ENCODE results near the gene COMMD7. TPM values are rescaled to one million over a fixed set of nuclear protein-coding genes. Genes with fewer than 3 reads are reported as not detected.
"Not testable (repeated sequence)": the region's sequence is repeated elsewhere in the genome, so short reads cannot be mapped to it uniquely, and the experiment has no call there.

Gene COMMD7
- total RNA-seq, 1 donor from 2014 or later, result 23.2 TPM

DNA sequence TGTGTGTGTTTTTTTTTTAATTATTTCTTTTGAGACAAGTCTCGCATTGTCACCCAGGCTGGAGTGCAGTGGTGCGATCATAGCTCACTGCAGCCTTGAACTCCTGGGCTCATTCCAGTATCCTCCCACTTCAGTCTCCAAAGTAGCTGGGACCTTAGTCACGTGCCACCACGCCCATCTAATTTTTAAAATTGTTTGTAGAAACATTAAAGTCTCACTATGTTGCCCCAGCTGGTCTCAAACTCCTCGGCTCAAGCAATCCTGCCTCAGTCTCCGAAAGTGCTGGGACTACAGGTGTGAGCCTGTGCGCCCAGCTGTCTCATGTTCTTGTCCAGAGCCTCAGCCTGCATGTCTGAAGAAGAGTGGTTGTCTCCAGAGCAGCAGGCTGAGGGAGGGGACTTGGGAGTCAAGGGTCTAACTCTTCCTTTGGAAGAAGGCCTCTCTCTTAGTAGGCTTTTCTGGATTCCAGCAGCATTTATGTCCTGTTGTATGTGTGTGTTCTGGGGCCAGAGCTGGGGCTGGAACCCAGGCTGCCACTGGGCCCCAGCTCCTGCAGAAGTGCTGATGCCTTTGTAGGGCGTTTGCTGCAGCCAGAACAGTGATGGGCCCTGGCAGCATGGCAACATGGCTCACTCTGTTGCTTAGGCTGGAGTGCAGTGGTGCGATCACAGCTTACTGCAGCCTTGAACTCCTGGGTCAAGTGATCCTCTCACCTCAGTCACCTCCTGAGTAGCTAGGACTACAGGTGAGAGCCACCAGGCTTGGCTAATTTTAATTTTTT lies 24.3 kb upstream of the COMMD7 start:
- FAIRE-seq, result no peak
- DNase-seq (ENCODE audit: low spot score in 2 of 2), result no peak

- not testable (repeated sequence) for FAIRE-seq; DNase-seq (ENCODE audit: low spot score in 2 of 2)
Observed at GRCh38 chr20:32765230-32765875, 22.1 kb upstream of the COMMD7 start.

GRCh38 chr20:32764005-32764960 lies 21.0 kb upstream of the COMMD7 start:
- FAIRE-seq, result no peak
- no peak for DNase-seq (ENCODE audit: low spot score in 2 of 2)

DNA sequence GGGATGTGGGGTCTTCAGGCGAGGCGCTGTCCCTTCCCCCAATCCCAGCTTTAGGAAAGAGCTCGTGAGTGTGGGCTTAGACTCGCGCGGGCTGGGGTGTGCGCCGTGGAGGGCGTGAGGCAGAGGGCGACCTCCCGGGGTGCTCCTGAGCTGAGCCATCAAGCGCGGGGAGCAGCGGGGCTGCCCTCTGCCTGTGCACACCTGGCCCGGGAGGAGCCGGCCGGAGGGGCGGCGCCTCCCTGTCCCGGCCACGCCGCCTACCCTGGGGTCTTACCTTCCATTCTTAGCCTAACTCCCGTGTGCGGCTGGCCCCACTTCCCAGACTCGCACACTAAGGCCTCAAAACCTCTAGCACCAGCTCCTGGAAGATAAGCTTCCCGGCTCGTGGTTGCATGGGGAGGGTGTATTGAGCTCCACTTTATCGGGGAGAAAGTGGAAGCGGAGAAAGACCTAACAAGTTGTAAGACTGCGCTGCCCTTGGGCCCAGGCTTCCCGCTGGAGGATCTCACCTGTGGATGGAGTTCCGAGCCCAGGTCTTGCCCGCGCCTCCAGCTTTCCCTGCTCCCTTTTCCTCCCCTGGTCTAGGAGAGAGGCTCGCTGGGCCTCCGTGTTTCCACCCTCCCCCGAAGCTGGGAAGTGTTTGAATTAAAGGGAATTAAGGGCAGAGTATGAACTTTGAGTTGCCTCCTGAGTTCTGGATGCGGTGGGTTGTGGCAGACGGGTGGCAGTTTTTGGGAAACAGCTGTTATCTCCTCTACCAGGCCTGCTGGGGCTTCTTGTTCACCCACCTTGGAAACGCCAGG lies 20.1 kb upstream of the COMMD7 start:
- no peak for DNase-seq (ENCODE audit: low spot score in 2 of 2)
- FAIRE-seq, result no peak

- DNase-seq (ENCODE audit: low spot score in 2 of 2), result peak in 1 of 2 donors; percentile 50
- no peak for FAIRE-seq
Observed at GRCh38 chr20:32762754-32763201, 19.5 kb upstream of the COMMD7 start.

DNA sequence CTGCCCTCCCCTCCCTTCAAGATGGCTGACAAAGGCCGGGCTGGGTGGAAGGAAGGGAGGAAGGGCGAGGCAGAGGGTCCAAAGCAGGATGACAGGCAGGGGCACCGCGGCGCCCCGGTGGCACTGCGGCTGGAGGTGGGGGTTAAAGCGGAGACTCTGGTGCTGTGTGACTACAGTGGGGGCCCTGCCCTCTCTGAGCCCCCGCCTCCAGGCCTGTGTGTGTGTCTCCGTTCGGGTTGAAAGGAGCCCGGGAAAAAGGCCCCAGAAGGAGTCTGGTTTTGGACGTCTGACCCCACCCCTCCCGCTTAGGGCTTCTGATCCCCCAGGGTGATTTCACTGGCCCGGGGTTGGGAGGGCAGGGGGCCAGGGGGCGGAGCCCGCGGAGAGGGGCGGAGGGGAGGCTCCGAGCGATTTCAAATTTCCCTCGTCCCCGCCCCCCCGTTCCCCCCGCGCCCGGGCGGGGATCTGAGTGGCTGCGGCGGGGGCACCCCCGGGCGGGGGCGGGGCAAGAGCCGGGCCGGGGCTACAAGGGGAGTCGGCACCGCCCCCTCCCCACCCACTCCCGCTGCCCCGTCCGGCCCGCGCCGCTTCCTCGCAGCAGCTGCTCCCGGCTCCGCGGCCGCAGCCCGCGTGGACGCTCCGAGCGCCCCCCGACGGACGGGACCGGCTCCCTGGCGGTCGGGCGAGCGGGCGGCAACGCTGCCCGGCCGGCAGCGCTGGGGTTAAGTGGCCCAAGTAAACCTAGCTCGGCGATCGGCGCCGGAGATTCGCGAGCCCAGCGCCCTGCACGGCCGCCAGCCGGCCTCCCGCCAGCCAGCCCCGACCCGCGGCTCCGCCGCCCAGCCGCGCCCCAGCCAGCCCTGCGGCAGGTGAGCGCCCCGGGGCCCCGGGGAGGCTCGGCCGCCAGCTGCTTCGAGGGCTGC lies 18.8 kb upstream of the COMMD7 start, which contains the start of gene DNMT3B:
Gene DNMT3B (plus strand): TSS at position 555 of the 923 bp plus-strand sequence. CDS start 17,939 bp downstream, outside the sequence.
- DNase-seq (ENCODE audit: low spot score in 2 of 2), result peak; percentile 88 to 97
- no peak for FAIRE-seq

GRCh38 chr20:32761417-32761830 lies 18.2 kb upstream of the COMMD7 start:
- FAIRE-seq (no peak), DNase-seq (ENCODE audit: low spot score in 2 of 2) (no peak)

DNA sequence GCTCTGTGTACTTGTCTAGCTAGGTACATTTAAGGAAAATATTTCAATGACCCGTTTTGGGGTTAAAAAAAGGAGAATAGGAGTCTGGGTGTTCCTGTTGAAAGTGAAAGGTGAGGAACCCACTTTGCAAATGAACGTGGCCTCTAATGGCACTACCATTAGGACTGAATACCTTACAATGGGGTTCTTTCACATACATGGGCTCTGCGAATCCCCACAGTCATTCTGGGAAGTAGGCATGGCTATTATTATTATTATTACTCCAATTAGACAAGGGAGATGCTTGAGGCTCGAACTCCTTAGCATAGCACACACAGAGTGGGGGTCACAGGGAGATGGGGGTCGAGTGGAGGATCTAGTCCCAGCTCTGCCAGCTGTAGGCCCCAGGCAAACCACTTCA lies 12.9 kb upstream of the COMMD7 start:
- FAIRE-seq (no peak), DNase-seq (ENCODE audit: low spot score in 2 of 2) (no peak)

DNA sequence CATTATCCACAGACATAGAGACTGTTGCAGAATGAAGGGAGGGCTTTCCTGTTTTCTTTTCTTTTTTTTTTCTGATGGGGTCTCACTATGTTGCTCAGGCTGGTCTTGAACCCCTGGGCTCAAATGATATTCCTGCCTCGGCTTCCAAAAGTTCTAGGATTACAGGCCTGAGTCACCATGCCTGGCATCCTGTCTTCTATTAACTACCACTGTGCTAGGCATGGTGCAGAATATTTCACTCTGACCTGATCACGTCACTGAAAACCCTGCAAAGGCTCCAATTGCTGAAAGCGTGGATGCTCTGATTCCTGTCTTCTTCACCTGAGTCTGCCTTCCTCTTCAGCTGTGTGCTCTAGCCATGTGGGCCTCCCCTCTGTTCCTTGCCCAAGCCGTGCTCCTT lies 10.5 kb upstream of the COMMD7 start:
- FAIRE-seq (no peak), DNase-seq (ENCODE audit: low spot score in 2 of 2) (no peak)

DNA sequence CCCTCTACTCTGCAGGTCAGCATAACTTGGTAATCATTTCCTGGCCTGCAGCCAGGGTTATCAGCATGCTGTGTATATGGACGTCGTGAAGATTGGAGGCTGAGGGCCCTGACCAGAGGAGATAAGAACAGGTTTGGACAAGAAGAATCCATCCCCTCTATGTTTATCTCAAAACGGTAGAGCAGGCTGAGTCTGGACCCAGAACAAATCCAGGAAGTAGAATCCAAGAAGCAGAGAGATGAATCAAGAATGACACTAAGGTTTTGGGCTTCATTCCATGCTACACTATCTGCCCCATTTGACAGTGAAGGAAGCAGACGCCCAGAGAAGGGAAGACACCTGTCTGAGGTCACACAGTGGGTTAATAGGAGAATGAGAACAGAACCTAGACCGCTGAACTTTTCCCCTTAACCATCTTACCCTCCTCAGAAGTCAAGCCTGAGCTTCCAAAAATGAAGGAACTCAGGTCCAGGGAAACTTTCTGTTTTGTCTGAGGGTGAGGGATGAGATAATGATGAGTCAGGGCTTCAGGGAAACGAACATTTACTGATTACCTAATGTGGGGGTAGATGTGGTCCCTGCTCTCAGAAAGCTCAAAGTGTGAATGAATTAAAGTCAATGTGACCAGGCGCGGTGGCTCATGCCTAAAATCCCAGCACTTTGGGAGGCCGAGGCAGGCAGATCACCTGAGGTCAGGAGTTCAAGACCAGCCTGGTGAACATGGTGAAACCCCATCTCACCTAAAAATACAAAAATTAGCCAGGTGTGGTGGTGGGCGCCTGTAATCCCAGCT lies 9.4 kb upstream of the COMMD7 start:
- no peak for FAIRE-seq
- DNase-seq (ENCODE audit: low spot score in 2 of 2), result no peak

DNA sequence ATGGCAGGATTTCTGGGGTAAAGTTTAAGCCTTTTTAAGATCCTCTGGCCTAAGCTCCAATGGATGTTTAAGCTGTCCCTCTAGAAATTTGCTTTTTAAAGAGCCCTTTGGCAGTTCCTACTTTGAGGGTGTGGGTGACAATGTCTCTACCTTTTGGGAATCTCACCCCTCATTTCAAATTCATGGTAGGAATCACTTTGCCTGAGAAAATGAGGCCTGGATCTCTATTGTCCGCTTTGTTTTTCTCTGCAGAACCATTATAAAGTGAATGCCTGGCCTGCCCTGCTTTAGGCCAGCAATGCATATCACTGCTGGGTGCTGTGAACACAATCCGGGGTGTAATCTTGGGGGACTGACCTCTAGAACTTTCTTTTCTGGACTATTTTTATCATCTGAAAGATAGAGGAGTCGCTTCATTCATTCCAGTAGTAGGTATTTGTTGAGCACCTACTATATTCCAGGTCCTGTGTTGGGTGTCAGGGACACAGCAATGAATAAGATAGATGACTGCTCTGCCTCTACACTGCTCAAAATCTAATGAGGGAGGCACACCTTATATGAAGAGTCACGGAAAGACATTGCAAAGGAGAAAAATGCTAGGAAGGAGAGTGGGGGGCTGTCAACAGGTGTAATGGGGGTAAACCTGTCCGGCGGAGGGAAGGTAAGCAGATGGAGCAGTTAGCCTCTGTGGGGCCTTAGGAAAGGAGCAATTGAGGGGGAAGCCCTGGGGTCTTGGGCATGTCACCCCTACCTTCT lies 8.6 kb upstream of the COMMD7 start:
- no peak for FAIRE-seq

GRCh38 chr20:32751293-32751692 lies 8.0 kb upstream of the COMMD7 start:
- DNase-seq (ENCODE audit: low spot score in 2 of 2) (no peak), FAIRE-seq (no peak)

More for the DNA sequence above, 8.6 kb upstream of the COMMD7 start:
- DNase-seq (ENCODE audit: low spot score in 2 of 2), result no peak

DNA sequence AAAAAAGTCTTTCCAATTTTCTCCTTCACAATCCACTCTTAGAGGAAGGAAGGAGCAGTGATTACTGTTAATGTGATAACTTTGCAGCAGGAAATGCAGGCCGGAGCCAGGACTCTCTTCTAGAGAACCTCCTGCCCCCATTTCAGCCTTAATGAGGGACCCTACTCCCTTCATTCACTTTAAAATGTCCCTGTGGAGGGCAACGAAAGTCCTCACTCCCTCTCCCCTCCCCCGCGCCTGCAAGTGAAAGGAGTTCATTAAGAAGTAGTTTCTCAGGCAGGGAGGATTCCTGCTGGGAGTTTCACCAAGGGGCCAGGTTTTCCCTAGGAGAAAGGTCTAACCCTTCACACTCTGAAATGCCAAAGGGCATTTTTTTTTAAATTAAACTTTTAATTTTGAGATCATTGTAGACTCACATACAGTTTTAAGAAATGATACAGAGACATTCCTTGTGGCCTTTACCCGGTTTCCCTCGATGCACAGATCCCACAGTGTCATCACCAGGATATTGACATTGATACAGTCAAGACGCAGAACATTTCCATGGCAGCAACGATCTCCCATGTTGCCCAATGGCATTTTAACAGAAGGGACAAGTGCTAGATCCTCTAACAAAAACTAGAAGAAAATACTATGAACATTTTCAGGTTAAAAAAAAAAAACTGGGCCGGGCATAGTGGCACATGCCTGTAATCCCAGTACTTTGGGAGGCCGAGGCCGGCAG lies 6.8 kb upstream of the COMMD7 start:
- no peak for FAIRE-seq
- no peak for DNase-seq (ENCODE audit: low spot score in 2 of 2)

DNA sequence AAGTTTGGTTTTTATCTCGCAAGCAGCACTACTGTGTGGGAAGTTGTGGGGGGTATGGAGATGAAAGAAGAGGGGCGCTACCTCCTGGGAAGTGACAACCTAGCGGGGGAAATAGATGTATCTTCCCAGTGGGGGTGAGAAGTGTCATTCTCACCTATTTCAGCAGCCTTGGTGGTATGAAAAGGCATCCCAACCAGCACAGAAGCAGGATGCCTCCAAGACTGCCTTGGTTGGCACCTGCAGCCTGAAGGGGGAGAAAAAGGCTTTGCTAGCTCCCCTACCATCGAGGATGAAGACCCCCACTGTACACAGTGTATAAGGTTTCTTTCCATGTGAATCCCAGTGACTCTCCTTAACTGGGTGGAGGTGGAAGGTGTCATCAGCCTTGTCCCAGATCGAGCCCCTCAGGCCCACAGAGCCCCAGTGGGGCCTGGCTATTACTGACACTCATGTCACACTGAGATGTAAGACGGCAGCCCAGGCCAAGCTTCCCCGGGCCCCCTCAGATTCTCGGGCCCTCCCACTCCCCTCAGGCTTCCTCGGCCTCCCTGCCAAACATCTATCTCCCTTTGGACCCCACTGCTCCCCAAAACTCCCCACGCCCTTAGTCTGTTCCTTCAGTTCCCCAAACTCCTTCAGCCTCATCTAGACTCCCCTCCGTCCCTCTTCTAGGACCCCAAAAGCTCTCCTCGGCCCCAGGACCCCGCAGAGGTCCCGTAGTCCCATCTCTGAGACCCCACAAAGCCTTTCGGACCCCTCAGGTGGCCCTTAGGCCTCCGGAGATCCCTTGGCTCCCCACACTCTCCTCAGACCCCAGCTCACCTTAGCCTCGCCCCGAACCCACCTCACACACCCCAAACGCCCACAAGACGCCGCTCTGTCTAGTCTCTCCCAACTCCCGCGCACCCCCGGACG lies 688 bp downstream of the COMMD7 start:
- no peak for DNase-seq (ENCODE audit: low spot score in 2 of 2)
- FAIRE-seq, result no peak

GRCh38 chr20:32741151-32741550 lies 2.1 kb downstream of the COMMD7 start:
- no peak for FAIRE-seq
- DNase-seq (ENCODE audit: low spot score in 2 of 2), result no peak

Data from frontal cortex (tissue), 4 donors.